BE2C (cell line): Measurements from ENCODE around the gene GNAZ.

Experiments used
- DNase-seq: peaks from one replicate; pipeline ENCODE4 v3.0.0-alpha.2; 2020
- H3K27me3 ChIP-seq: fragments of 250-450 bp; sonication (Bioruptor Pico); 2 replicates; pipeline ENCODE4 v1.5.1; 2020; ENCODE audit warnings: mild to moderate bottlenecking
- H3K36me3 ChIP-seq: fragments of 250-450 bp; sonication (Bioruptor Pico); 2 replicates; pipeline ENCODE4 v1.5.1; 2020; ENCODE audit warnings: mild to moderate bottlenecking
- H3K4me1 ChIP-seq: fragments of 250-450 bp; sonication (Bioruptor Pico); 2 replicates; pipeline ENCODE4 v1.5.1; 2020
- H3K4me3 ChIP-seq: 2 replicates; pipeline ENCODE4 v1.5.1; 2011; ENCODE audit warnings: low read depth, low read length
- H3K9me3 ChIP-seq: fragments of 250-450 bp; sonication (Bioruptor Pico); 2 replicates; pipeline ENCODE4 v1.5.1; 2020
- CTCF ChIP-seq: IDR thresholded peaks from 2 replicates; pipeline ENCODE4 v1.5.1; 2012; ENCODE audit warnings: mild to moderate bottlenecking, low read depth, low read length

Gene GNAZ

DNA sequence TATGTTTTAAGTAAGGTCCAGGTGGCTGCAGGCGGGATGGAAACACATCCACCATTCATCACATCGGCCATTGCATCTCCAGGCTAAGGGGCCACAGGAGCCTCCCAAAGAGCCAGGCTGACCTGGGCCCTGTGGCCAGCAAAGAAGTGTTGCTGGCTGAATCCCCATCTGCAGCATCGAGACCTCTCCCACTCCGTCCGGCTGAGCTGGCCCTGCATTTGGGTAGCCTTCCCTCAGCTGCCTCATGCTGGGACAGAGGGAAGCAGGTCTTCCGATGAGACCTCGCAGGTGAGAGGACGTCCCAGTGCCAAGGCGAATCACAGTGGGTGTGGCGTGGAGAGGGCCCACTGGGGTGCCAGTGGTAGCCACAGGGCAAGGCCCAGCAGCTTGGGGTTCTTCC is 47.0 kb downstream of the GNAZ start:
- TF ChIP-seq CTCF = no peak
- Histone ChIP-seq H3K36me3 (no peaks in the 10 kb centered on the region), H3K4me3 (no peak overlapping the region), H3K27me3 (no peaks in the 10 kb centered on the region), H3K4me1 (peaks cover 14% of the 10 kb centered on the region), H3K9me3 (no peaks in the 10 kb centered on the region)
- no peak for DNase-seq

DNA sequence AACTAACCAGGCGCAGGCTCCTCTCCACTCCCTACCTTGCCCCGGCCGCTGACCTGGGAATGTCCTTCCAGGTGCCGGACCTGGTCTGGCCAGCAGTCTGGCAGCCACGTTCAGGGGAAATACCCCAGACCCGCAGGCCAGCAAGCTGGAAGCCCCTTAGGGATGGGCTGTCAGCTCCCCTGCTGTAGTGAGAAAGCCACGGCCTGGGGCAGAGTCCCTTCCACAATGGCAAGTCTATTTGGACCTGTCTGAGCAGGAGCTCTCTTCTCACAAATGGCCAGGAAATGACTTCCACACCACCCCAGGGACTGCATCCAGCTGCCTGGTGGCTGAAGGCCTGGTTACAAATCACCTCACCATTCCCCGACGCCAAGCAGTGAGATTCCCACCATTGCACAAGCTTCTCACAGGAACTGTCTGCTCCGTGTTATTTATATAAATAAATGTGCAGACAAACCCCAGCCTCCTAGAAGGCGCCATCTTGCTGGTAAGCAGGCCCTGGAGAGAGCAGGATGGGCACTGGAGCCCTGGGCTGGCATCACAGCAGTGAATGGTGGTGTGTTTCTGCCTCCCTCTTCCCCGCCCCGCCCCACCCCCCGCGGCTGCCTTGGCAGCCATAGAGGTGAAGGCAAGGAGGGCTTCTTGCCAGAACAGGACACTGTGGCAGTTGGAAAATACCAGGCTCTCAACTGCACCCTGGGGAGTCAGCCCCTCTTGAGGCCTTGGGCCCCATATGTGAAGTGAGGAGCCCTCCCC is 47.8 kb downstream of the GNAZ start:
- DNase-seq = peak; percentile 35
- Histone ChIP-seq H3K36me3 (no peaks in the 10 kb centered on the region), H3K4me3 (no peak overlapping the region), H3K4me1 (peaks cover 7% of the 10 kb centered on the region), H3K9me3 (no peaks in the 10 kb centered on the region), H3K27me3 (no peaks in the 10 kb centered on the region)
- TF ChIP-seq CTCF = no peak

DNA sequence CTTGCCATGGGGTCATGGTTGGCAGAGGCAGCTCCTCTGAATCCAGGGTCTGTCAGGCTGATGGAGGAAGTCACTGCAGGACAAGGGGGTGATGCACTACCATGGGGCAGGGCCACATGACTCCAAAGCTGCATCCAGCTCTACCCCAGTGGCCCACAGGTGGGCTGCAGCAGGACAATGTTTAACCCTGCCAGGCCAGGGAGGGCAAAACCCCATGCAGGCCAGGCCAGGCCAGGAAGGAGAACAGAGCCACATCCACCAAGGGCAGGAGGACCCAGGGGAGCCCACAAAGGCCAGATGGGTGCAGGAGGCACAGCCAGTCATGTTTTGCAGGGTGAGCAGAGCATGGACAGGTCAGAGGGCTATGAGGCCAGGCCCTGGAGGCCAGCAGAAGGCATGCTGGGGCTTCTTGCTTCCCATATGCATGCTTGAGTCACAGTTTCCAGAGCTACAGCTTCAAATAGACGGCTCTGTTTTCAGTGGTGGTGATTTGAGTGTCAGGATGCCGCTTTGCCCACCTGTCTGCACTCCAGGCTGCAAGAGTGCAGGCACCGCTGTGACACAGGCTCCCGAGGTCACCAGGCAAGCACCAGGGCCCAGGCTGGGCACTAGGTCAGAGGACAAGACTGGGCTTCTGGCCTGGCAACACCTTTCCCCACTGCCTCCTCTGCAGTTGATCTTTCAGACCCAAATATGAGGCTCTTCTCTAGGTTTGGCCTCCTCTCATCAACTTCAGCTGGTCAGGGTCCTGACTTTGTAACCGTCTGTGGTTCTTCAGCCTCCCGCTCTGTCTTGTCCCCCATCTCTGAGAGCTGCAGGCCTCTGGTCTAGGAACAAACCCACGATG is 48.6 kb downstream of the GNAZ start:
- Histone ChIP-seq H3K9me3 (no peaks in the 10 kb centered on the region), H3K36me3 (no peaks in the 10 kb centered on the region), H3K4me1 (peaks cover under 1% of the 10 kb centered on the region), H3K27me3 (no peaks in the 10 kb centered on the region), H3K4me3 (no peak overlapping the region)
- TF ChIP-seq CTCF = no peak
- no peak for DNase-seq

DNA sequence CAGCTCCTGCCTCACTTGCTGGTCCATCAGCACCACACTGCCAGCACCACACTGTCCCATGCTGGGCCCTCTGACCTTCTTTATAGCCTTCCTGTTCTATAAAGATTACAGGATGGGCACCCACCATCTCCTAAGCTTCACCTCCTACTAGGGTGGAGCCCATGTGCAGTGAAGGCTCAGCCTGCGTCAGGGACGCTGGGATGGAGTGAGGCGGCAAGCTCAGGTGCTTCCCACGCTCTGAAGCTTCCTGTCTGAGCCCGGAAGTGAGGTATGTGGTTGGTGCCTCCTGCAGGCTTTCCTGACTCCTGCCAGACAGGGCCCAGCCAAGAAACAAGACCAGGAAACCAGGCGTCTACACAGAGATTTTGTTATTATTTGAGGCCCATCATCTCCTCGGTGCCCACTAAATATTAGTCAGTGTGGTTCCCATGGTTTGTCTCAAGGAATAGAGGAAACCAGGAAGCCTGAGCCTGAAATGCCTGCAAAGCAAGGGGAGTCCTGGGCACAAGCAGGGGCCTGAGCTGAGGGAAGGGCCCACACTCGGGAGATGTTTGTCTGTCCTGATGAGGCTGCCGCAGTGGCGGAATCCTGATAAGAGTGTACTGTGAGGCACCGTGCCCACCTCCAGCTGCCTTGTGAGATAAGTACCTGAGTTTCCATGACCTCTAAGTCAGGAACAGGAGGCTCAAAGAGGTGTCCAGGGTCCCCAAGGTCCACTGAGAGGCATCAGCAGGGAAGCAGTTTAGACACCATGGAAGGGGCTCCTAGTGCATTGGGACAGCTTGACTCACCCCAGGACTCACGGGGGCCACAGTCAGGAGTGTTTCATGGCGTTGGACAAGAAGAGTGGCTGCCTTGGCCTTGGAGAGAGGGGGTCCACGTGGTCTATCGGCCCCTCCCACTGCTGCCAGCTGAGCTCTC is 49.4 kb downstream of the GNAZ start:
- H3K4me3 ChIP-seq = no peak overlapping the region
- H3K27me3 ChIP-seq = no peaks in the 10 kb centered on the region
- H3K9me3 ChIP-seq = no peaks in the 10 kb centered on the region
- no peaks in the 10 kb centered on the region for H3K36me3 ChIP-seq
- no peaks in the 10 kb centered on the region for H3K4me1 ChIP-seq
- no peak for DNase-seq
- no peak for TF ChIP-seq CTCF

GRCh38 chr22:23120415-23120899 is 50.1 kb downstream of the GNAZ start:
- Histone ChIP-seq H3K4me3 (no peak overlapping the region), H3K9me3 (no peaks in the 10 kb centered on the region), H3K36me3 (no peaks in the 10 kb centered on the region), H3K27me3 (no peaks in the 10 kb centered on the region), H3K4me1 (no peaks in the 10 kb centered on the region)
- TF ChIP-seq CTCF = no peak
- DNase-seq = no peak
